HUES64 (cell line): ENCODE results near the gene CDH24.

Source experiments
- H3K27ac ChIP-seq: 2 replicates; pipeline ENCODE4 v1.7.0; 2013; ENCODE audit warnings: low read depth, low read length, inconsistent platforms
- H3K27me3 ChIP-seq: 2 replicates; pipeline ENCODE4 v1.6.1; 2013; ENCODE audit warnings: mild to moderate bottlenecking, low read length; ENCODE audit not compliant: insufficient read depth
- H3K36me3 ChIP-seq: 2 replicates; pipeline ENCODE4 v1.6.1; 2013; ENCODE audit warnings: mild to moderate bottlenecking, low read length; ENCODE audit not compliant: insufficient read depth
- H3K4me1 ChIP-seq: 2 replicates; pipeline ENCODE4 v1.6.1; 2013; ENCODE audit warnings: mild to moderate bottlenecking, low read length, moderate library complexity; ENCODE audit not compliant: insufficient read depth
- H3K4me3 ChIP-seq: 2 replicates; pipeline ENCODE4 v1.5.1; 2013; ENCODE audit warnings: mild to moderate bottlenecking, low read length, moderate library complexity
- H3K9ac ChIP-seq: 2 replicates; pipeline ENCODE4 v1.6.1; 2013; ENCODE audit warnings: mild to moderate bottlenecking, low read depth, low read length
- H3K9me3 ChIP-seq: 2 replicates; pipeline ENCODE4 v1.6.1; 2013; ENCODE audit warnings: low read depth, low read length; ENCODE audit not compliant: insufficient read depth
- WGBS: fragments of 150-250, 120-280 bp; methylation state at CpG from one replicate; pipeline ENCODE4 v1.1.7; 2013; ENCODE audit warnings: missing lambda C conversion rate; 5-methylcytosine and 5-hydroxymethylcytosine counted together

Gene CDH24

DNA sequence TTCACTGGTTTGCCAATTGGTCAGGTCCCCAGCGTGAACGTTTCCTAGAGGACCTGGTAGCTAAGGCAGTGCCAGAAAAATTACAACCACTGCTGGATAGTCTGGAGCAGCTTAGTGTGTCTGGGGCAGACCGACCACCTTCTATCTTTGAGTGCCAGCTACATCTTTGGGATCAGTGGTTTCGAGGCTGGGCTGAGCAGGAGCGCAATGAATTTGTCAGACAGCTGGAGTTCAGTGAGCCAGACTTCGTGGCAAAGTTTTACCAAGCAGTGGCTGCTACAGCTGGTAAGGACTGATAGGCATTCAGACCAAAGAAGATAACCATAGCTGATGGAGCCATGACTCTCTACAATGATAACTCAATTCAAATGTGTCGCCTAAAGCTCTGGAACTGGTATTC lies 40.5 kb upstream of the CDH24 start:
- H3K9me3 ChIP-seq, result no peaks in the 10 kb centered on the region
- H3K36me3 ChIP-seq, result peaks cover 34% of the 10 kb centered on the region
- H3K27ac ChIP-seq, result no peak overlapping the region
- H3K27me3 ChIP-seq, result no peaks in the 10 kb centered on the region
- peaks cover 6% of the 10 kb centered on the region; the same call in 1 of the 2 replicates for H3K4me1 ChIP-seq
- H3K9ac ChIP-seq, result no peak overlapping the region
- WGBS, result 97% methylated on average over 7 of the region's 7 CpGs
- H3K4me3 ChIP-seq, result no peak overlapping the region

DNA sequence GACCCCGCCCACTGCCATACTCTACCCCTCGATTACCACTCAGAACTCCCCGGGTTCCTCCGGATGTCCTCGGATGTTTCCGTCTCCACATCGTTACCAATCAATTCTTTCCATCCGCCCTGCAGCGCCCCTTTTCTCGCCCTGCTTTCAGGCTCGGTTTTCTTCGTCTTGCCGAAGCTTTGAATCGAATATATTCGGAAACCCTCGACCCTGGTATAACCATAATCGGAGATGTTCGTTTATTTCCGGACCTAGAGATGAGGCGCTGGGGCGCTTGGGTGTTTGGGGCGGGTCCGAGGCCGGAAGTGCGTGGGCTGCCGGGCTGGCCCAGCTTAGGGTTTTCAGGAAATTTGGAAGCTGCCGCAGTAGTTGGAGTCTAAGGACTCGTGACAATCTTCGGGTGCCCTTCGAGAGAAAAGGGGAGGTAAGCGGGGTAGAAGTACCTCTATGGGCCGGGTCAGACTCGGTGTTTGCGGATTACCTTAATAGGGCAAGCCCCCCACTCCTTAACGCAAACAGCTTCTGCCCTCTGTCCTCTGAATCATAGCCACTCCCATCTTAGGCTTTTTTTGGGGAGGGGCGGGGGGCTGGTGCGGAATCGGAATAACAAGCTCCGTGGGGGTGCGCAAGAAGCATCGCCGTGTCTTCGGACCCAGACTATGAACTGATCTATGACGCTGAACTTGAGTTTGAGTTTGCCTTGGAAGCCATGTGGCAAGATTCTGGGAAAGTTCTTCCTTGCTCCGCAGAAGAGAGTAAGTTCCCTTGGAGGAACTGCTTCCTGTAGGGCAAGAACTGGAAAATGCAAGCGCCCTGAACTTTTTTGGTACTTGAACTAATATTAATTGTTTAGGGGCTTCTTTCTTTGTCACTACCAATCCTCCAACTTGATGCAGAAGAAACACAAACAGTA lies 38.1 kb upstream of the CDH24 start, which contains the start of gene C14orf119:
Gene C14orf119, plus strand, starts transcription at position 310 of the 913 bp plus-strand sequence. CDS start 2,154 bp downstream, outside the sequence.
- under 1% methylated on average over 43 of the region's 46 CpGs for WGBS
- peaks cover 57% of the 10 kb centered on the region for H3K36me3 ChIP-seq

DNA sequence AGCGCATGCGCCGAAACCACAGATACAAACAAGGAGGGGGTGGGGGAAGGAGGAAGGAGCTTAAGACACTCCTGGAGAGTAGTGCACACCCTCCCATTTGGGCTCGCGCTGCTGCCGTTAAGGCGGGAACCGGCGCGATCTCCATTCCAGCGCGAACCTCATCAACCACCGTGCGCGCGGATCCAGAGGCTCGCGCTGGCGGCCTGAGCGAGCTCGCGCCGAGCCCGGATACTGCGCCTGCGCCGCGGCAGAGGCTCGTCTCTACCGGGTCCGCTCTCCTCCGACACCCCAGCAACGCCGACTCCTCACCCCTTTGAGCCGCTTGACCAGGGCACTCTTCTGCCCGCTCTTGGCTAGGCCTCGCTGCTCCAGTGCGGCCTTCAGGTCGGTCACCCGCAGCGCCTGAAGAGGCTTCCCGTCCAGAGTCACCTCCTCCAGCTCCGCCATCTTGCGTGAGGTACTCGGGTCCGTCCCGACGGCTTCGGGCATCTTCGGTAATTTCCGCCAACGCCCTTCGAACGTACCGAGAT lies 37.4 kb upstream of the CDH24 start, which contains the start of gene ACIN1:
Gene ACIN1, minus strand, starts transcription at position 471 of the 530 bp plus-strand sequence. Its CDS starts 24 bp downstream, at position 447.
- H3K27ac ChIP-seq, result peak within 1 kb of the TSS; percentile 98
- WGBS, result under 1% methylated on average over 55 of the region's 55 CpGs
- peak within 1 kb of the TSS; percentile 81 for H3K4me3 ChIP-seq
- H3K36me3 ChIP-seq, result peaks cover 64% of the 10 kb centered on the region
- H3K4me1 ChIP-seq, result peaks cover 6% of the 10 kb centered on the region; the same call in 1 of the 2 replicates
- no peaks in the 10 kb centered on the region for H3K27me3 ChIP-seq
- peak within 1 kb of the TSS; percentile 96 for H3K9ac ChIP-seq
- H3K9me3 ChIP-seq, result no peaks in the 10 kb centered on the region

More for the DNA sequence above, 38.1 kb upstream of the CDH24 start, which contains the start of gene C14orf119:
- H3K27me3 ChIP-seq, result no peaks in the 10 kb centered on the region
- peaks cover 6% of the 10 kb centered on the region; the same call in 1 of the 2 replicates for H3K4me1 ChIP-seq
- H3K4me3 ChIP-seq, result peak within 1 kb of the TSS; percentile 81
- peak within 1 kb of the TSS; percentile 98 for H3K27ac ChIP-seq
- peak within 1 kb of the TSS; percentile 96 for H3K9ac ChIP-seq
- H3K9me3 ChIP-seq, result no peaks in the 10 kb centered on the region

DNA sequence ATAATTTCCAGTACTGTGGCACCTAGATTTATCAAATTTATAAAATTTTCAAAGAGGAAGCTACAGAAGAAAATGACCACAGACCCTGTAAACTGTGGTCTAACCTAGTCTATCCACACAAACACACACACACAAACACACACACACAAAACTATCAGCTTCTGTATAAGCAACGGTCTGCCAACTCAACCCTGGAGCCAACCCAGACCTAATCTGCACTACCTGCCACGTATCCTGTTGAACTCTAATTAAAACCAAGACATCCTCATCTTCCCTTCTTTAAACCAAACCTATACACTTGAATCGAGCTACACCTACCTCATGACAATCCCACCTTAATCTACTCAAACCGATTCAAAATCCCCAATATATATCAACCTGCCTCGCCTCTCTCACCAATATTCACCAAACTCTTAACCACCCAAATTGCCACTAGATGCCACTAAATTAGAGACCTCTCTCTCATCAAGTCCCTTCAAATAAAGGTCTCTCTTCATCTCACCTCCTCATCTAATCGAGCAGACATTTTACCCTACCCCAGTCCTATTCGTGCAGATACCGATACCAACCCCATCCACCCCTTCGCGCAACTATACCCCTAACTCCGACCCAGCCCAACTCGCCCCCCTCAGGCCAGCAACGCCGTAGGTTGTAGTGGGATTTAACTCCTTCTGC lies 36.8 kb upstream of the CDH24 start:
- no peaks in the 10 kb centered on the region for H3K27me3 ChIP-seq
- peaks cover 68% of the 10 kb centered on the region for H3K36me3 ChIP-seq
- H3K4me3 ChIP-seq, result peak overlapping the region; percentile 81
- peak overlapping the region; percentile 98 for H3K27ac ChIP-seq
- peak overlapping the region; percentile 96 for H3K9ac ChIP-seq
- H3K9me3 ChIP-seq, result no peaks in the 10 kb centered on the region
- WGBS, result 3% methylated on average over 13 of the region's 14 CpGs
- H3K4me1 ChIP-seq, result 0 out of 2 replicates have a peak, but pooled peaks cover 6% of the 10 kb centered on the region

DNA sequence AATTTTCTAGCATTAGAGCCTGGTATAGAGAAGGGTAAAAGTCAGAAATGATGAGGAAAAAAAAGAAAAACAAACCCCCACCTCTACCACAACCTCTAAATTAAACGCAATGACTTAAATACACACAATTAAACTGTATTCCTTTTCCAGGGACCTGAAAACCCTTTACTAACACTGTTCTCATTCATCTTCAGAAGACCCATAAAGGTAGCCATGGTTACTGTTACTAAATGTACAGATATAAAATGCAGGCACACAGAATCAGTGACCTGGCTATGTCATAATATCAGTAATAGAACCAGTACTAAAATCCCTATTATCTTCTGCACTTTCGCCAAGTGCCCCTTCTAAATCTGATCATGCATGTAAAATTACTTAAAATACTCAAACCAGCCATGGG lies 36.2 kb upstream of the CDH24 start:
- H3K9ac ChIP-seq, result no peak overlapping the region
- peak overlapping the region; percentile 81 for H3K4me3 ChIP-seq
- no peaks in the 10 kb centered on the region for H3K27me3 ChIP-seq
- H3K27ac ChIP-seq, result no peak overlapping the region
- H3K9me3 ChIP-seq, result no peaks in the 10 kb centered on the region
- peaks cover 68% of the 10 kb centered on the region for H3K36me3 ChIP-seq
- 97% methylated on average over 2 of the region's 2 CpGs for WGBS
- 0 out of 2 replicates have a peak, but pooled peaks cover 6% of the 10 kb centered on the region for H3K4me1 ChIP-seq

DNA sequence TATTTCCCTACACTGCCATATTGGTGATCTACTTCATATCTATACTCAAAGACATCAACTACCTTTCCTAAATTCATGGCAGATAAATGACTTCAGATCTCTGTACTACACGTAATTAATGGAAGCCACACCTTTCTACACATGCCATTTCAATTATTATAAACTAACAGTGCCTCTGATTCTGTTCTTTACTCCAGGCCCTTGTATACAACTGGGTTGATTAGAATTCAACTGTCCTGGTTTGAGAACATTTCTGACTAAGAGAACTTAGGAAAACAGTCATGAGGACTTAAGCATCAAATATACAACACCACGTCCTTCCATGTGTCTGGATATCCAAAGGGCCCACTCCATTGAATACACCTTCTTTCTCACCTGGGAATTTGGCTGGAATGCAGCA lies 35.8 kb upstream of the CDH24 start:
- Histone ChIP-seq H3K36me3 (peaks cover 68% of the 10 kb centered on the region), H3K9ac (no peak overlapping the region), H3K4me3 (peak overlapping the region; percentile 81), H3K27ac (no peak overlapping the region; the same call in 1 of the 2 replicates), H3K4me1 (0 out of 2 replicates have a peak, but pooled peaks cover 6% of the 10 kb centered on the region), H3K9me3 (no peaks in the 10 kb centered on the region), H3K27me3 (no peaks in the 10 kb centered on the region)
- 95% methylated on average over 2 of the region's 2 CpGs for WGBS

DNA sequence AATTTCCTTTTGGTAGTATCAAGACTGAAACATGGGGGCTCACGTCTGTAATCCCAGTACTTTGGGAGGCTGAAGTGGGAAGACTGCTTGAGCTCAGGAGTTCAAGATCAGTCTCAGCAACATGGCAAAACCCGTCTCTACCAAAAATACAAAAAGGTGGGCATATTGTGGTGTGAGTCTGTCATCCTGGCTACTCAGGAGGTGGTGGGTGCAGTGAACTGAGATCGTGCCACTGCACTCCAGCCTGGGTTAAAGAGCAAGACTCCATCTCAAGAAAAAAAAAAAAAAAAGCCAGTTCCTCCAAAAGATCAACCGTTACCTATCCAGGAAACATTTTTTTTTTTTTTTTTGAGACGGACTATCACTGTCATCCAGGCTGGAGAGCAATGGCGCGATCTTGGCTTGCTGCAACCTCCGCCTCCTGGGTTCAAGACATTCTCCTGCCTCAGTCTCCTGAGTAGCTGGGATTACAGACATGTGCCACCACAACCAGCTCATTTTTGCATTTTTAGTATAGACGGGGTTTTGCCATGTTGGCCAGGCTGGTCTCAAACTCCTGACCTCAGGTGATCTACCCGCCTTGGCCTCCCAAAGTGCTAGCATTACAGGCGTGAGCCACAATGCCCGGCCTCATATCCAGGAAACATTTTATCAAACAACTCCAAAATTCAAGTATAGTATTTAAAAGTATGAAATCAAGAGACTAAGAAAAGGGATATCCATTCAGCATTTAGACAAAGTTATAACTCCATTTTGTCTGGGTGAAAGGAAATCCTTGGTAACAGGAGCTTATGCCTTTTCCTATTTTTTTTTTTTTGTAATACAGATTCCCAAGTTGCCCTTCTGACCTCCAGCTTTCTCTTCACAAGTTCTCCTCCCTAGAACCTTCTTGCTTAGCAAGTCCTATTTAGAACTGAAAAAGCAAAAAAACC lies 34.2 kb upstream of the CDH24 start:
- Histone ChIP-seq H3K9ac (no peak overlapping the region), H3K4me3 (no peak overlapping the region), H3K27ac (no peak overlapping the region), H3K4me1 (0 out of 2 replicates have a peak, but pooled peaks cover 1% of the 10 kb centered on the region), H3K36me3 (peaks cover 69% of the 10 kb centered on the region), H3K27me3 (no peaks in the 10 kb centered on the region), H3K9me3 (no peaks in the 10 kb centered on the region)
- whole genome bisulfite sequencing, result 87% methylated on average over 12 of the region's 12 CpGs

DNA sequence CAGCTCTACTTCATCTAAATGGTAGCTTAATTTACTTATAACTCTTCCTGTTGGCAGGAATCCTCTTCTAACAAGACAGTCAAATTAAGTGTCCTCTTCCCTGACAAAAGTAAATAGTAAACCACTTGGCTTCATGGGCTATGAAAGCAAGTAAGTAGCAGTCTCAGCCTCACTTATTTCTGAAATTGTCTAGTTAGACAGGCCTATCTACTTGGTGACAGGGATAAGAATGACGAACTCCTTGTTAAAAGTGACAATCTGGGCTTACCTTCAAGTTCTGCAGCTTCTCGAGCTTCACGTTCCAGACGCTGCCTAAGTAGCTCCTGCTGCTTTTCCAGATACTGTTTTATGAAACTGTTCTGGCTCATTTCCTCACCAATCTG lies 32.9 kb upstream of the CDH24 start:
- Histone ChIP-seq H3K4me1 (no peaks in the 10 kb centered on the region), H3K9ac (no peak overlapping the region), H3K9me3 (no peaks in the 10 kb centered on the region), H3K27me3 (no peaks in the 10 kb centered on the region), H3K36me3 (peaks cover 82% of the 10 kb centered on the region), H3K27ac (no peak overlapping the region), H3K4me3 (no peak overlapping the region)
- 92% methylated on average over 4 of the region's 4 CpGs for WGBS

DNA sequence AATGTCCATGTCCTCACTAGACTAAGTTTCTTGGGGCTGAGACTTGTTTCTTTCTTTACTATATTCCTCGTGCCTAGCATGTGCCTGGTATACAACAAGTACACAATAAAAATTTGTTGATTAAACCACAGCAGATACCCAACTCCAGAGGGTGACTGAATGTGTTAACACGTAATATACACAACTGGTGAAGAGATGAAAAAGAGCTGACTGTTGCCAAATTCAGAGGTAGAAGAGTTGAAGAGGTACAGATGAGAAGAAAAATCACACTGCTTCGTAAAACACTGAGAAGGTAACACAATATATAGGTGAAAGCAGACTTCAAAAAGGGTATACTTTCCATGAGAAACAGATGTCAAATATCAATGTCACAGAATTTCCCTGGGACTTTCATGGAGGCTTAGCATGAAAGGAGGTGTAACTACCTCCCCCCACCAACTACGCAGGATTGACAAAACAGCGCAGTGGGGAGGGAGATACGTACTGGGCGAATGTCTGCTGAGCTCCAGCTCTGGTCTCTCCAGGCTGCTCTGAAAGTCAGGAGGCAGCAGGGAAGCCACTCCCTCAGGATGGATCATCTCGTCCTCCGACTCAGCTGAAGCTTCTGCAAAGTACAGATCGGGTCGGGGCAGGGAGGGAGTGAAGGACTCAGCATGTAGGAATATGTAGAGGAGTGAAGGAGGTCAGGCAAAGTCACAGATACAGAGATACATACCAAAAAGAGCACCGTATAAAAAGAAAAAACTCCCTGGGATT lies 32.4 kb upstream of the CDH24 start:
- no peak overlapping the region for H3K9ac ChIP-seq
- H3K27me3 ChIP-seq, result no peaks in the 10 kb centered on the region
- H3K4me1 ChIP-seq, result no peaks in the 10 kb centered on the region
- no peak overlapping the region for H3K4me3 ChIP-seq
- no peak overlapping the region for H3K27ac ChIP-seq
- H3K36me3 ChIP-seq, result peaks cover 88% of the 10 kb centered on the region
- H3K9me3 ChIP-seq, result no peaks in the 10 kb centered on the region
- WGBS, result 97% methylated on average over 12 of the region's 12 CpGs

DNA sequence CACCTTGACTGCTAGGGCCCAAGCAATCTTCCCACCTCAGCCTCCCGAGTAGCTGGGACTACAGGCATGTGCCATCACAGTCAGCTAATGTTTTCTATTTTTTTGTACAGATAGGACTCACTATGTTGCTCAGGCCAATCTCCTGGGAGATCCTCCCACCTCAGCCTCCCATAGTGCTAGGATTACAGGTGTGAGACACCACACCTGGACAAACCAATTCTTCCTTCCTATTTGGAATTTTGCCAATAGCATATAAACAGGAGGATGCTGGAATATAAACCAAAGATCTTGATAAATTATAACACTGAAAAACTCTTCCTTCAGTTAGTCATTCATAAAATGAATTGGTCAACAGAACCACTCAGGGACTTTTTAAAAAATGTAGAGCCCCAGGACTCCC lies 29.2 kb upstream of the CDH24 start:
- H3K36me3 ChIP-seq, result peaks cover 97% of the 10 kb centered on the region
- 93% methylated on average over 1 of the region's 1 CpG for WGBS

More for the DNA sequence above, 29.2 kb upstream of the CDH24 start:
- Histone ChIP-seq H3K9ac (no peak overlapping the region), H3K4me3 (no peak overlapping the region), H3K9me3 (no peaks in the 10 kb centered on the region), H3K4me1 (no peaks in the 10 kb centered on the region), H3K27ac (no peak overlapping the region), H3K27me3 (no peaks in the 10 kb centered on the region)
